WTC11 (cell line): ENCODE results near the gene CDKN1B. TPM values are rescaled to one million over a fixed set of nuclear protein-coding genes. Genes with fewer than 3 reads are reported as not detected.

ENCODE experiments used
- ATF1 ChIP-seq: sonication (generic); formaldehyde crosslinking; IDR thresholded peaks from 2 replicates; pipeline ENCODE4 v1.8.1; 2023; ENCODE audit warnings: mild to moderate bottlenecking, moderate library complexity, missing genetic modification reagents
- EMX1 ChIP-seq: fragments of 250-450 bp; sonication (Bioruptor Pico); IDR thresholded peaks from 2 replicates; pipeline ENCODE4 v1.8.0; 2021; ENCODE audit warnings: mild to moderate bottlenecking
- JAZF1 ChIP-seq: fragments of 250-450 bp; sonication (Bioruptor Pico); IDR thresholded peaks from 2 replicates; pipeline ENCODE4 v1.9.0; 2021; ENCODE audit warnings: moderate library complexity, mild to moderate bottlenecking, inconsistent platforms
- MXD4 ChIP-seq: fragments of 250-450 bp; sonication (Bioruptor Pico); IDR thresholded peaks from 2 replicates; pipeline ENCODE4 v1.8.0; 2021; ENCODE audit warnings: mild to moderate bottlenecking, moderate library complexity, borderline replicate concordance
- NFATC4 ChIP-seq: fragments of 250-450 bp; sonication (Bioruptor Pico); IDR thresholded peaks from 2 replicates; pipeline ENCODE4 v1.9.0; 2021; ENCODE audit warnings: mild to moderate bottlenecking
- NFYB ChIP-seq: sonication (generic); formaldehyde crosslinking; conservative IDR thresholded peaks from 2 replicates; pipeline ENCODE4 v1.8.0; 2022; ENCODE audit warnings: low read depth, missing genetic modification reagents
- NR1H2 ChIP-seq: sonication (generic); formaldehyde crosslinking; IDR thresholded peaks from 2 replicates; pipeline ENCODE4 v1.9.0; 2021; ENCODE audit warnings: mild to moderate bottlenecking, moderate library complexity, missing genetic modification reagents
- NR3C1 ChIP-seq: sonication (generic); formaldehyde crosslinking; conservative IDR thresholded peaks from 2 replicates; pipeline ENCODE4 v1.8.1; 2023; ENCODE audit warnings: low read depth, mild to moderate bottlenecking, missing genetic modification reagents
- PRRX2 ChIP-seq: fragments of 250-450 bp; sonication (Bioruptor Pico); IDR thresholded peaks from 2 replicates; pipeline ENCODE4 v1.8.0; 2021; ENCODE audit warnings: mild to moderate bottlenecking
- RORB ChIP-seq: fragments of 250-450 bp; sonication (Bioruptor Pico); IDR thresholded peaks from 2 replicates; pipeline ENCODE4 v1.9.0; 2021; ENCODE audit warnings: mild to moderate bottlenecking
- SOX15 ChIP-seq: fragments of 250-450 bp; sonication (Bioruptor Pico); IDR thresholded peaks from 2 replicates; pipeline ENCODE4 v1.9.0; 2021; ENCODE audit warnings: mild to moderate bottlenecking
- SP1 ChIP-seq: sonication (generic); formaldehyde crosslinking; conservative IDR thresholded peaks from 2 replicates; pipeline ENCODE4 v1.8.1; 2022; ENCODE audit warnings: missing genetic modification reagents
- TCF7 ChIP-seq: sonication (generic); formaldehyde crosslinking; IDR thresholded peaks from 2 replicates; pipeline ENCODE4 v1.8.0; 2022; ENCODE audit warnings: mild to moderate bottlenecking, low read depth, missing genetic modification reagents, moderate library complexity
- TEAD1 ChIP-seq: sonication (generic); formaldehyde crosslinking; IDR thresholded peaks from 2 replicates; pipeline ENCODE4 v1.8.0; 2022; ENCODE audit warnings: mild to moderate bottlenecking, missing genetic modification reagents
- TEAD4 ChIP-seq: sonication (generic); formaldehyde crosslinking; IDR thresholded peaks from 2 replicates; pipeline ENCODE4 v1.8.0; 2022; ENCODE audit warnings: mild to moderate bottlenecking, missing genetic modification reagents
- ZBTB21 ChIP-seq: sonication (generic); formaldehyde crosslinking; IDR thresholded peaks from 2 replicates; pipeline ENCODE4 v1.8.1; 2023; ENCODE audit warnings: mild to moderate bottlenecking, missing genetic modification reagents, borderline replicate concordance
- ZNF121 ChIP-seq: sonication (generic); formaldehyde crosslinking; IDR thresholded peaks from 2 replicates; pipeline ENCODE4 v1.8.0; 2023; ENCODE audit warnings: missing genetic modification reagents
- ZNF396 ChIP-seq: fragments of 250-450 bp; sonication (Bioruptor Pico); IDR thresholded peaks from 2 replicates; pipeline ENCODE4 v1.8.0; 2021; ENCODE audit warnings: mild to moderate bottlenecking, moderate library complexity, borderline replicate concordance
- ZNF423 ChIP-seq: fragments of 250-450 bp; sonication (Bioruptor Pico); IDR thresholded peaks from 2 replicates; pipeline ENCODE4 v2.1.2; 2022; ENCODE audit warnings: mild to moderate bottlenecking, moderate library complexity
- total RNA-seq: library from RNA; stranded (reverse); gene quantifications from 3 replicates; pipeline ENCODE4 v1.2.3, GENCODE V29; 2021
- TF ChIP-seq, protein P1 (sequence below): fragments of 250-450 bp; sonication (Bioruptor Pico); IDR thresholded peaks from 2 replicates; pipeline ENCODE4 v1.9.0; 2021; ENCODE audit warnings: mild to moderate bottlenecking
- TF ChIP-seq, protein P2 (sequence below): sonication (generic); formaldehyde crosslinking; conservative IDR thresholded peaks from 2 replicates; pipeline ENCODE4 v1.8.1; 2022; ENCODE audit warnings: mild to moderate bottlenecking, missing genetic modification reagents
- TF ChIP-seq, protein P3 (sequence below): sonication (generic); formaldehyde crosslinking; IDR thresholded peaks from 2 replicates; pipeline ENCODE4 v1.8.0; 2023; ENCODE audit warnings: mild to moderate bottlenecking, missing genetic modification reagents
- TF ChIP-seq, protein P4 (sequence below): fragments of 200-600 bp; IDR thresholded peaks from 2 replicates; pipeline ENCODE4 v1.8.0; 2022; ENCODE audit warnings: antibody characterized with exemption
- TF ChIP-seq, protein P5 (sequence below): sonication (generic); formaldehyde crosslinking; IDR thresholded peaks from 2 replicates; pipeline ENCODE4 v1.8.1; 2023; ENCODE audit warnings: mild to moderate bottlenecking, missing genetic modification reagents, moderate library complexity
- TF ChIP-seq, protein P6 (sequence below): sonication (generic); formaldehyde crosslinking; IDR thresholded peaks from 2 replicates; pipeline ENCODE4 v1.8.0; 2022; ENCODE audit warnings: mild to moderate bottlenecking, missing genetic modification reagents
- TF ChIP-seq, protein P7 (sequence below): fragments of 250-450 bp; sonication (Bioruptor Pico); IDR thresholded peaks from 2 replicates; pipeline ENCODE4 v1.8.0; 2021; ENCODE audit warnings: mild to moderate bottlenecking
- TF ChIP-seq, protein P8 (sequence below): sonication (generic); formaldehyde crosslinking; IDR thresholded peaks from 2 replicates; pipeline ENCODE4 v1.8.1; 2022; ENCODE audit warnings: mild to moderate bottlenecking, missing genetic modification reagents, moderate library complexity, borderline replicate concordance

CDKN1B gene
- total RNA-seq, 1 experiment from 2014 or later, result 34.2 TPM

DNA sequence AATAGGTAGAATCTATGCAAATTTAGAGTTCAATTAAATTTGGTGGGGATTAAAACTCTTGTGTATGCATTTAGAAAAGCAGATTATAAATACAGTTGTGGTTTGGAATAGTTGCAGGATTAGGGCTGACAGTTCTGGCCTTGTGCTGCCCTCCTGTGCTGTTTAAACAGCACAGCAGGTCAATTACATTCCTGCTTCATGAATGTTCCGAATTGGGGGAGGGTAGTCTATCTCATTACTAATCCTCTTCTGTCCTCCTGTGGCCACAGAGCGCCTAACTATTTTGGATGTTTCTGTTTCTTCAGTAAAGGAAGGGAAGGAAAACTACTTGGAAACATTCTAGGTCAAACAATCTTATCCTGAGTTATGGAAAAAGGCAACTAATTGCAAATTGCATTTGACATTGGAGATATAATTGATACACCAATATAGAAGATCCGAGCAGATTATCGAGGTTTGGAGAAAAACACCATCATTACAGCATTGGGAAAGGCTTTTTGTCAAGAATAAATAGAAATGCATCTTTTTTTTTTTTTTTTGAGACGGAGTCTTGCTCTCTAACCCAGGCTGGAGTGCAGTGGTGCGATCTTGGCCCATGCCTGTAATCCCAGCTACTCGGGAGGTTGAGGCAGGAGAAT, 12.5 kb upstream of the CDKN1B start (continued):
- TF ChIP-seq TEAD4 (CRISPR knock-in tag) (no peak), PRRX2 (no peak), SP1 (CRISPR knock-in tag) (peak; percentile 44; the same call in 1 of the 2 replicates), NR3C1 (no peak), NFATC4 (CRISPR knock-in tag) (no peak), ZNF396 (CRISPR knock-in tag) (no peak), EMX1 (no peak), SOX15 (no peak), NFYB (CRISPR knock-in tag) (no peak), TCF7 (CRISPR knock-in tag) (no peak), NR1H2 (no peak), ATF1 (no peak), ZBTB21 (CRISPR knock-in tag) (no peak), ZNF121 (no peak), TEAD1 (CRISPR knock-in tag) (peak; percentile 39; the same call in 1 of the 2 replicates), JAZF1 (CRISPR knock-in tag) (no peak), MXD4 (CRISPR knock-in tag) (no peak), ZNF423 (CRISPR knock-in tag) (no peak), RORB (CRISPR knock-in tag) (no peak)
- TF ChIP-seq, protein P1, sequence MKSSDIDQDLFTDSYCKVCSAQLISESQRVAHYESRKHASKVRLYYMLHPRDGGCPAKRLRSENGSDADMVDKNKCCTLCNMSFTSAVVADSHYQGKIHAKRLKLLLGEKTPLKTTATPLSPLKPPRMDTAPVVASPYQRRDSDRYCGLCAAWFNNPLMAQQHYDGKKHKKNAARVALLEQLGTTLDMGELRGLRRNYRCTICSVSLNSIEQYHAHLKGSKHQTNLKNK (CRISPR knock-in tag), result no peak
- TF ChIP-seq, protein P2, sequence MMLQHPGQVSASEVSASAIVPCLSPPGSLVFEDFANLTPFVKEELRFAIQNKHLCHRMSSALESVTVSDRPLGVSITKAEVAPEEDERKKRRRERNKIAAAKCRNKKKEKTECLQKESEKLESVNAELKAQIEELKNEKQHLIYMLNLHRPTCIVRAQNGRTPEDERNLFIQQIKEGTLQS (CRISPR knock-in tag), result no peak
- TF ChIP-seq, protein P3, sequence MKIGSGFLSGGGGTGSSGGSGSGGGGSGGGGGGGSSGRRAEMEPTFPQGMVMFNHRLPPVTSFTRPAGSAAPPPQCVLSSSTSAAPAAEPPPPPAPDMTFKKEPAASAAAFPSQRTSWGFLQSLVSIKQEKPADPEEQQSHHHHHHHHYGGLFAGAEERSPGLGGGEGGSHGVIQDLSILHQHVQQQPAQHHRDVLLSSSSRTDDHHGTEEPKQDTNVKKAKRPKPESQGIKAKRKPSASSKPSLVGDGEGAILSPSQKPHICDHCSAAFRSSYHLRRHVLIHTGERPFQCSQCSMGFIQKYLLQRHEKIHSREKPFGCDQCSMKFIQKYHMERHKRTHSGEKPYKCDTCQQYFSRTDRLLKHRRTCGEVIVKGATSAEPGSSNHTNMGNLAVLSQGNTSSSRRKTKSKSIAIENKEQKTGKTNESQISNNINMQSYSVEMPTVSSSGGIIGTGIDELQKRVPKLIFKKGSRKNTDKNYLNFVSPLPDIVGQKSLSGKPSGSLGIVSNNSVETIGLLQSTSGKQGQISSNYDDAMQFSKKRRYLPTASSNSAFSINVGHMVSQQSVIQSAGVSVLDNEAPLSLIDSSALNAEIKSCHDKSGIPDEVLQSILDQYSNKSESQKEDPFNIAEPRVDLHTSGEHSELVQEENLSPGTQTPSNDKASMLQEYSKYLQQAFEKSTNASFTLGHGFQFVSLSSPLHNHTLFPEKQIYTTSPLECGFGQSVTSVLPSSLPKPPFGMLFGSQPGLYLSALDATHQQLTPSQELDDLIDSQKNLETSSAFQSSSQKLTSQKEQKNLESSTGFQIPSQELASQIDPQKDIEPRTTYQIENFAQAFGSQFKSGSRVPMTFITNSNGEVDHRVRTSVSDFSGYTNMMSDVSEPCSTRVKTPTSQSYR (CRISPR knock-in tag), result 0 out of 2 replicates have a peak, but pooled peaks have one; percentile 47
- TF ChIP-seq, protein P4, sequence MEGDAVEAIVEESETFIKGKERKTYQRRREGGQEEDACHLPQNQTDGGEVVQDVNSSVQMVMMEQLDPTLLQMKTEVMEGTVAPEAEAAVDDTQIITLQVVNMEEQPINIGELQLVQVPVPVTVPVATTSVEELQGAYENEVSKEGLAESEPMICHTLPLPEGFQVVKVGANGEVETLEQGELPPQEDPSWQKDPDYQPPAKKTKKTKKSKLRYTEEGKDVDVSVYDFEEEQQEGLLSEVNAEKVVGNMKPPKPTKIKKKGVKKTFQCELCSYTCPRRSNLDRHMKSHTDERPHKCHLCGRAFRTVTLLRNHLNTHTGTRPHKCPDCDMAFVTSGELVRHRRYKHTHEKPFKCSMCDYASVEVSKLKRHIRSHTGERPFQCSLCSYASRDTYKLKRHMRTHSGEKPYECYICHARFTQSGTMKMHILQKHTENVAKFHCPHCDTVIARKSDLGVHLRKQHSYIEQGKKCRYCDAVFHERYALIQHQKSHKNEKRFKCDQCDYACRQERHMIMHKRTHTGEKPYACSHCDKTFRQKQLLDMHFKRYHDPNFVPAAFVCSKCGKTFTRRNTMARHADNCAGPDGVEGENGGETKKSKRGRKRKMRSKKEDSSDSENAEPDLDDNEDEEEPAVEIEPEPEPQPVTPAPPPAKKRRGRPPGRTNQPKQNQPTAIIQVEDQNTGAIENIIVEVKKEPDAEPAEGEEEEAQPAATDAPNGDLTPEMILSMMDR, result peak; percentile 70
- TF ChIP-seq, protein P5, sequence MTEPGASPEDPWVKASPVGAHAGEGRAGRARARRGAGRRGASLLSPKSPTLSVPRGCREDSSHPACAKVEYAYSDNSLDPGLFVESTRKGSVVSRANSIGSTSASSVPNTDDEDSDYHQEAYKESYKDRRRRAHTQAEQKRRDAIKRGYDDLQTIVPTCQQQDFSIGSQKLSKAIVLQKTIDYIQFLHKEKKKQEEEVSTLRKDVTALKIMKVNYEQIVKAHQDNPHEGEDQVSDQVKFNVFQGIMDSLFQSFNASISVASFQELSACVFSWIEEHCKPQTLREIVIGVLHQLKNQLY (CRISPR knock-in tag), result no peak
- TF ChIP-seq, protein P6, sequence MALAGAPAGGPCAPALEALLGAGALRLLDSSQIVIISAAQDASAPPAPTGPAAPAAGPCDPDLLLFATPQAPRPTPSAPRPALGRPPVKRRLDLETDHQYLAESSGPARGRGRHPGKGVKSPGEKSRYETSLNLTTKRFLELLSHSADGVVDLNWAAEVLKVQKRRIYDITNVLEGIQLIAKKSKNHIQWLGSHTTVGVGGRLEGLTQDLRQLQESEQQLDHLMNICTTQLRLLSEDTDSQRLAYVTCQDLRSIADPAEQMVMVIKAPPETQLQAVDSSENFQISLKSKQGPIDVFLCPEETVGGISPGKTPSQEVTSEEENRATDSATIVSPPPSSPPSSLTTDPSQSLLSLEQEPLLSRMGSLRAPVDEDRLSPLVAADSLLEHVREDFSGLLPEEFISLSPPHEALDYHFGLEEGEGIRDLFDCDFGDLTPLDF (CRISPR knock-in tag), result no peak
- TF ChIP-seq, protein P7, sequence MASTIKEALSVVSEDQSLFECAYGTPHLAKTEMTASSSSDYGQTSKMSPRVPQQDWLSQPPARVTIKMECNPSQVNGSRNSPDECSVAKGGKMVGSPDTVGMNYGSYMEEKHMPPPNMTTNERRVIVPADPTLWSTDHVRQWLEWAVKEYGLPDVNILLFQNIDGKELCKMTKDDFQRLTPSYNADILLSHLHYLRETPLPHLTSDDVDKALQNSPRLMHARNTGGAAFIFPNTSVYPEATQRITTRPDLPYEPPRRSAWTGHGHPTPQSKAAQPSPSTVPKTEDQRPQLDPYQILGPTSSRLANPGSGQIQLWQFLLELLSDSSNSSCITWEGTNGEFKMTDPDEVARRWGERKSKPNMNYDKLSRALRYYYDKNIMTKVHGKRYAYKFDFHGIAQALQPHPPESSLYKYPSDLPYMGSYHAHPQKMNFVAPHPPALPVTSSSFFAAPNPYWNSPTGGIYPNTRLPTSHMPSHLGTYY, result no peak
- TF ChIP-seq, protein P8, sequence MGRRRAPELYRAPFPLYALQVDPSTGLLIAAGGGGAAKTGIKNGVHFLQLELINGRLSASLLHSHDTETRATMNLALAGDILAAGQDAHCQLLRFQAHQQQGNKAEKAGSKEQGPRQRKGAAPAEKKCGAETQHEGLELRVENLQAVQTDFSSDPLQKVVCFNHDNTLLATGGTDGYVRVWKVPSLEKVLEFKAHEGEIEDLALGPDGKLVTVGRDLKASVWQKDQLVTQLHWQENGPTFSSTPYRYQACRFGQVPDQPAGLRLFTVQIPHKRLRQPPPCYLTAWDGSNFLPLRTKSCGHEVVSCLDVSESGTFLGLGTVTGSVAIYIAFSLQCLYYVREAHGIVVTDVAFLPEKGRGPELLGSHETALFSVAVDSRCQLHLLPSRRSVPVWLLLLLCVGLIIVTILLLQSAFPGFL (CRISPR knock-in tag), result no peak
